22Rv1 (cell line): Measurements from ENCODE around the gene FBXO31.

Source experiments
- ZFX ChIP-seq: fragments of 450-650 bp; IDR thresholded peaks from 2 replicates; pipeline ENCODE4 v1.6.1; 2017; ENCODE audit warnings: antibody characterized with exemption, borderline replicate concordance
- TF ChIP-seq, protein P1 (sequence below): fragments of 450-650 bp; IDR thresholded peaks from 2 replicates; pipeline ENCODE4 v1.5.1; 2017; ENCODE audit warnings: mild to moderate bottlenecking

GRCh38 chr16:87431926-87432325, 48.4 kb upstream of the FBXO31 start:
- TF ChIP-seq, protein P1, sequence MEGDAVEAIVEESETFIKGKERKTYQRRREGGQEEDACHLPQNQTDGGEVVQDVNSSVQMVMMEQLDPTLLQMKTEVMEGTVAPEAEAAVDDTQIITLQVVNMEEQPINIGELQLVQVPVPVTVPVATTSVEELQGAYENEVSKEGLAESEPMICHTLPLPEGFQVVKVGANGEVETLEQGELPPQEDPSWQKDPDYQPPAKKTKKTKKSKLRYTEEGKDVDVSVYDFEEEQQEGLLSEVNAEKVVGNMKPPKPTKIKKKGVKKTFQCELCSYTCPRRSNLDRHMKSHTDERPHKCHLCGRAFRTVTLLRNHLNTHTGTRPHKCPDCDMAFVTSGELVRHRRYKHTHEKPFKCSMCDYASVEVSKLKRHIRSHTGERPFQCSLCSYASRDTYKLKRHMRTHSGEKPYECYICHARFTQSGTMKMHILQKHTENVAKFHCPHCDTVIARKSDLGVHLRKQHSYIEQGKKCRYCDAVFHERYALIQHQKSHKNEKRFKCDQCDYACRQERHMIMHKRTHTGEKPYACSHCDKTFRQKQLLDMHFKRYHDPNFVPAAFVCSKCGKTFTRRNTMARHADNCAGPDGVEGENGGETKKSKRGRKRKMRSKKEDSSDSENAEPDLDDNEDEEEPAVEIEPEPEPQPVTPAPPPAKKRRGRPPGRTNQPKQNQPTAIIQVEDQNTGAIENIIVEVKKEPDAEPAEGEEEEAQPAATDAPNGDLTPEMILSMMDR = no peak
- no peak for TF ChIP-seq ZFX
